Keratinocyte (primary cell): ENCODE results near the gene DDX39A. TPM values are rescaled to one million over a fixed set of nuclear protein-coding genes. Genes with fewer than 3 reads are reported as not detected.
A peak's percentile ranks its signal among the peaks of the same experiment; 100 is the strongest.

Experiments used
- DNase-seq: peaks from one replicate; pipeline ENCODE4 v3.0.0-alpha.2; 2011; ENCODE audit warnings: low read depth, missing footprints, low spot score
- FAIRE-seq: peaks from 2 replicates; lab custom pipeline; 2011; peaks lifted over from hg19 to GRCh38; lab: Jason Lieb, UNC
- H2AFZ ChIP-seq: 2 replicates; pipeline ENCODE4 v1.6.0; 2012; ENCODE audit warnings: low read length, control low read depth, inconsistent platforms; ENCODE audit not compliant: control insufficient read depth
- H3K27ac ChIP-seq: 2 replicates; pipeline ENCODE4 v1.5.1; 2011; ENCODE audit warnings: low read length; ENCODE audit not compliant: control insufficient read depth, insufficient read depth
- H3K27me3 ChIP-seq: 3 replicates; pipeline ENCODE4 v1.6.0; 2011; ENCODE audit warnings: low read length; ENCODE audit not compliant: control insufficient read depth, insufficient read depth; ENCODE audit errors: extremely low read depth
- H3K36me3 ChIP-seq, 2 experiments: 2 replicates in 1 of 2; 3 replicates in 1 of 2; pipeline ENCODE4 v1.5.1; 2011; ENCODE audit warnings: low read length in 2 of 2, mild to moderate bottlenecking in 1 of 2; ENCODE audit not compliant: control insufficient read depth in 2 of 2, insufficient read depth in 2 of 2; ENCODE audit errors: extremely low read depth in 1 of 2
- H3K4me1 ChIP-seq: 3 replicates; pipeline ENCODE4 v1.5.1; 2011; ENCODE audit warnings: low read length; ENCODE audit not compliant: control insufficient read depth, insufficient read depth; ENCODE audit errors: extremely low read depth
- H3K4me2 ChIP-seq: 3 replicates; pipeline ENCODE4 v1.6.0; 2011; ENCODE audit warnings: low read depth, low read length; ENCODE audit not compliant: control insufficient read depth, insufficient read depth; ENCODE audit errors: extremely low read depth
- H3K4me3 ChIP-seq, 3 experiments: fragments of 200-600 bp in 1 of 3; sonication (generic) in 1 of 3; 2 replicates in 2 of 3; 3 replicates in 1 of 3; pipeline ENCODE4 v1.5.1; 2011 to 2016; ENCODE audit warnings: low read length in 3 of 3, mild to moderate bottlenecking in 3 of 3, control low read depth in 2 of 3, inconsistent platforms in 1 of 3, low read depth in 1 of 3, mixed read lengths in 1 of 3, mixed run types in 1 of 3, moderate library complexity in 1 of 3; ENCODE audit not compliant: control insufficient read depth in 2 of 3, insufficient read depth in 2 of 3; ENCODE audit errors: extremely low read depth in 1 of 3
- H3K79me2 ChIP-seq: 2 replicates; pipeline ENCODE4 v1.6.0; 2012; ENCODE audit warnings: low read length; ENCODE audit not compliant: control insufficient read depth, insufficient read depth
- H3K9ac ChIP-seq: 3 replicates; pipeline ENCODE4 v1.6.0; 2011; ENCODE audit warnings: low read length; ENCODE audit not compliant: control insufficient read depth, insufficient read depth; ENCODE audit errors: extremely low read depth
- H3K9me1 ChIP-seq: 3 replicates; pipeline ENCODE4 v1.6.0; 2011; ENCODE audit warnings: low read length; ENCODE audit not compliant: control insufficient read depth, insufficient read depth; ENCODE audit errors: extremely low read depth
- H3K9me3 ChIP-seq: 2 replicates; pipeline ENCODE4 v1.5.1; 2012; ENCODE audit warnings: low read depth, low read length; ENCODE audit not compliant: control insufficient read depth
- H4K20me1 ChIP-seq: 3 replicates; pipeline ENCODE4 v1.6.0; 2011; ENCODE audit warnings: low read length; ENCODE audit not compliant: control insufficient read depth, insufficient read depth; ENCODE audit errors: extremely low read depth
- CTCF ChIP-seq, 3 experiments: IDR thresholded peaks in 1 of 3; conservative IDR thresholded peaks in 1 of 3; optimal IDR thresholded peaks in 1 of 3; 2 replicates in 2 of 3; 3 replicates in 1 of 3; pipeline versions ENCODE3 to v1.5.1; 2011; ENCODE audit warnings: low read length in 3 of 3, mild to moderate bottlenecking in 3 of 3, moderate library complexity in 2 of 3, control low read depth in 1 of 3, inconsistent platforms in 1 of 3; ENCODE audit not compliant: insufficient read depth in 2 of 3; ENCODE audit errors: extremely low read depth in 1 of 3
- EZH2 ChIP-seq: IDR thresholded peaks from one replicate; pipeline ENCODE4 v1.6.1; 2012; ENCODE audit warnings: inconsistent platforms, mild to moderate bottlenecking, low read length, moderate library complexity
- dilution Hi-C: fragments of 300-500 bp; cut with MboI; formaldehyde crosslinking; loops from one replicate; pipeline ENCODE4 v1.7.0; 2020; ENCODE audit warnings: low sequenced_read_pairs; ENCODE audit not compliant: extremely low pct_ligation_motif_present
- polyA plus RNA-seq, 5 experiments: library from polyadenylated mRNA; depleted of rRNA in 3 of 5; stranded (reverse) in 3 of 5; stranded (forward) in 1 of 5; unstranded in 1 of 5; fragments of >200 nt; gene quantifications; 1 replicate in 1 of 5; 2 replicates in 3 of 5; 3 replicates in 1 of 5; pipeline versions ENCODE4 v1.2.1 to v1.2.3, GENCODE V29; 2011 to 2012; ENCODE audit warnings: missing spikeins in 2 of 5, low read depth in 1 of 5, low replicate concordance in 1 of 5

The DDX39A gene
- polyA plus RNA-seq, 1 donor (not counting 4 experiments of a cell fraction or from before 2014, with no cell fraction given), result 54.9 TPM

GRCh38 chr19:14414926-14415690, 4.0 kb downstream of the DDX39A start:
- FAIRE-seq, result peak; percentile 20
- Histone ChIP-seq H3K27ac (no peak overlapping the region), H3K4me3 (no peak overlapping the region), H3K9me3 (no peaks in the 10 kb centered on the region), H3K9me1 (peaks cover 2% of the 10 kb centered on the region), H4K20me1 (peaks cover 48% of the 10 kb centered on the region), H2AFZ (no peak overlapping the region), H3K4me2 (no peak overlapping the region), H3K9ac (no peak overlapping the region), H3K4me1 (peaks cover 11% of the 10 kb centered on the region), H3K79me2 (peaks cover 85% of the 10 kb centered on the region), H3K36me3 (peaks cover 28 to 38% of the 10 kb centered on the region in 2 experiments), H3K27me3 (no peaks in the 10 kb centered on the region)
- dilution Hi-C loops, result no loop called here
- DNase-seq, result no peak
- TF ChIP-seq CTCF (optimal IDR thresholded peaks at IDR 0.05 in 1 of 3, IDR thresholded peaks at IDR 0.05 in 1 of 3, conservative IDR thresholded peaks at IDR 0.05 in 1 of 3; ENCODE audit: extremely low read depth in 1 of 3, insufficient read depth in 2 of 3, low read length in 3 of 3) (no peak), EZH2 (no peak)

- peaks cover 11% of the 10 kb centered on the region for H3K4me1 ChIP-seq
- H3K27me3 ChIP-seq, result no peaks in the 10 kb centered on the region
- DNase-seq (no peak), FAIRE-seq (no peak)
- dilution Hi-C loops, result no loop called here
- H3K9me3 ChIP-seq, result no peaks in the 10 kb centered on the region
- H3K27ac ChIP-seq, result no peak overlapping the region
- no peak overlapping the region for H3K4me3 ChIP-seq
- H2AFZ ChIP-seq, result no peak overlapping the region
- peaks cover 2% of the 10 kb centered on the region for H3K9me1 ChIP-seq
- H4K20me1 ChIP-seq, result peaks cover 48% of the 10 kb centered on the region
- H3K9ac ChIP-seq, result no peak overlapping the region
- H3K36me3 ChIP-seq, result peaks cover 39 to 50% of the 10 kb centered on the region in 2 experiments
- H3K4me2 ChIP-seq, result no peak overlapping the region
- TF ChIP-seq CTCF (optimal IDR thresholded peaks at IDR 0.05 in 1 of 3, IDR thresholded peaks at IDR 0.05 in 1 of 3, conservative IDR thresholded peaks at IDR 0.05 in 1 of 3; ENCODE audit: extremely low read depth in 1 of 3, insufficient read depth in 2 of 3, low read length in 3 of 3) (no peak), EZH2 (no peak)
- H3K79me2 ChIP-seq, result peaks cover 83% of the 10 kb centered on the region
Observed at GRCh38 chr19:14413693-14414181, 5.4 kb downstream of the DDX39A start.
